Kidney (tissue), 14 donors: ENCODE data around the gene PALLD. TPM values are rescaled to one million over a fixed set of nuclear protein-coding genes. Genes with fewer than 3 reads are reported as not detected.

Experiments used
- DNase-seq, 5 donors: peaks; one replicate each; pipeline ENCODE4 v3.0.0-alpha.2; 2013 to 2020
- FAIRE-seq: peaks from 2 replicates; lab custom pipeline; 2012; peaks lifted over from hg19 to GRCh38; lab: Jason Lieb, UNC
- H3K27ac ChIP-seq, 2 donors: one replicate each; pipeline ENCODE4 v1.7.0; 2013; ENCODE audit warnings: low read depth in 2 of 2, low read length in 2 of 2, inconsistent platforms in 1 of 2
- H3K27me3 ChIP-seq: one replicate; pipeline ENCODE4 v1.7.1; 2013; ENCODE audit warnings: low read length, inconsistent platforms; ENCODE audit not compliant: control insufficient read depth, insufficient read depth
- H3K36me3 ChIP-seq, 3 donors: one replicate each; pipeline versions ENCODE4 v1.7.0 to v1.7.1; 2013; ENCODE audit warnings: low read length in 3 of 3, control low read depth in 1 of 3, inconsistent platforms in 1 of 3; ENCODE audit not compliant: insufficient read depth in 3 of 3, control insufficient read depth in 2 of 3
- H3K4me1 ChIP-seq, 3 donors: one replicate each; pipeline versions ENCODE4 v1.7.0 to v1.7.1; 2013; ENCODE audit warnings: low read length in 3 of 3, inconsistent platforms in 1 of 3, low read depth in 1 of 3; ENCODE audit not compliant: control insufficient read depth in 2 of 3, insufficient read depth in 2 of 3
- H3K4me3 ChIP-seq, 3 donors: one replicate each; pipeline versions ENCODE4 v1.7.0 to v1.8.1; 2013; ENCODE audit warnings: low read length in 3 of 3, control low read depth in 1 of 3, inconsistent platforms in 1 of 3
- H3K9ac ChIP-seq, 3 donors: one replicate each; pipeline versions ENCODE4 v1.7.0 to v1.7.1; 2013; ENCODE audit warnings: low read length in 3 of 3, control low read depth in 1 of 3, inconsistent platforms in 1 of 3
- H3K9me3 ChIP-seq, 3 donors: one replicate each; pipeline versions ENCODE4 v1.7.0 to v1.7.1; 2013; ENCODE audit warnings: low read length in 3 of 3, control low read depth in 1 of 3, inconsistent platforms in 1 of 3; ENCODE audit not compliant: control insufficient read depth in 2 of 3, insufficient read depth in 1 of 3
- intact Hi-C: fragments of 100-400 bp; cut with DNase I; formaldehyde crosslinking; loops from one replicate; pipeline ENCODE4 v1.11.1; 2022
- polyA plus RNA-seq: library from polyadenylated mRNA; stranded (reverse); fragments of 350-450 nt; fragmentation: Illumina TruSeq; extraction: RNeasy Lipid Tissue Mini Kit (QIAGEN cat#74804); gene quantifications from one replicate; pipeline ENCODE4 v1.2.3, GENCODE V29; 2014; ENCODE audit warnings: low read depth, low replicate concordance; ENCODE audit not compliant: insufficient read depth
- total RNA-seq: library from RNA; stranded (reverse); fragmentation: NEBNext Ultra II Directional; extraction: Animal tissue kit (Norgen Biotek cat#: 25700); gene quantifications from one replicate; pipeline ENCODE4 v1.2.1, GENCODE V29; 2021
- TF ChIP-seq, protein P1 (sequence below): IDR thresholded peaks from 3 replicates; pipeline ENCODE4 v1.5.1; 2012; ENCODE audit warnings: mild to moderate bottlenecking, moderate library complexity, borderline replicate concordance; ENCODE audit not compliant: insufficient read depth; ENCODE audit errors: extremely low read depth
- donor health status: control.
- donor health status: control.
- donor health status: control.
- donor health status: control.
- donor health status: control.
- donor health status: DM: yes; HTN: yes; CAD: no.
- donor health status: Normal renal cell carcinoma (clear cell type).

Gene PALLD
- total and polyA plus RNA-seq, 2 donors from 2014 or later = 43.4 to 120 TPM

GRCh38 chr4:168612450-168613135 is 115.7 kb downstream of the PALLD start:
- intact Hi-C loops = no loop called here
- TF ChIP-seq, protein P1, sequence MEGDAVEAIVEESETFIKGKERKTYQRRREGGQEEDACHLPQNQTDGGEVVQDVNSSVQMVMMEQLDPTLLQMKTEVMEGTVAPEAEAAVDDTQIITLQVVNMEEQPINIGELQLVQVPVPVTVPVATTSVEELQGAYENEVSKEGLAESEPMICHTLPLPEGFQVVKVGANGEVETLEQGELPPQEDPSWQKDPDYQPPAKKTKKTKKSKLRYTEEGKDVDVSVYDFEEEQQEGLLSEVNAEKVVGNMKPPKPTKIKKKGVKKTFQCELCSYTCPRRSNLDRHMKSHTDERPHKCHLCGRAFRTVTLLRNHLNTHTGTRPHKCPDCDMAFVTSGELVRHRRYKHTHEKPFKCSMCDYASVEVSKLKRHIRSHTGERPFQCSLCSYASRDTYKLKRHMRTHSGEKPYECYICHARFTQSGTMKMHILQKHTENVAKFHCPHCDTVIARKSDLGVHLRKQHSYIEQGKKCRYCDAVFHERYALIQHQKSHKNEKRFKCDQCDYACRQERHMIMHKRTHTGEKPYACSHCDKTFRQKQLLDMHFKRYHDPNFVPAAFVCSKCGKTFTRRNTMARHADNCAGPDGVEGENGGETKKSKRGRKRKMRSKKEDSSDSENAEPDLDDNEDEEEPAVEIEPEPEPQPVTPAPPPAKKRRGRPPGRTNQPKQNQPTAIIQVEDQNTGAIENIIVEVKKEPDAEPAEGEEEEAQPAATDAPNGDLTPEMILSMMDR = no peak
- FAIRE-seq (no peak), DNase-seq (no peak)
- Histone ChIP-seq H3K36me3 (no peaks in the 10 kb centered on the region), H3K4me1 (no peaks in the 10 kb centered on the region), H3K9me3 (no peaks in the 10 kb centered on the region), H3K27me3 (no peaks in the 10 kb centered on the region), H3K9ac (no peak overlapping the region), H3K27ac (no peak overlapping the region), H3K4me3 (no peak overlapping the region)

DNA sequence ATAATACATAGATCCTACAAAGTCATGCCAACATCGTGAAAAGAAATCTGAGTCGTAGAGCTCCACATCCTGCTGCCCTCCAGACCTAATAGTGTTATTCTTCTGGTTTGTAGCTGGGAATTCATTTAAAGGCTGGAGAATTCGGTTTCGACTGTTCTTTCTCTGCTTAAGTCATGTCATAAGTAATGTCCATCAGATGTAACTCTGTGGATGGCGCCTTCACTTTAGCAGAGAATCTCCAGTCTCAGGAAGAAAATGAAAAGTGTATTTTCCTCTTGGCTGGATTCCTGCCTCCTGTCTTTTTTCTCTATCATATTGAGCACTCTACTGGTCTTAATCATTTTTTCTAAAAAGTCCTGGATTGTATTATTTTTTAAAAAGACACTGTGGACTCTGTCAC is 117.0 kb downstream of the PALLD start:
- no peaks in the 10 kb centered on the region for H3K9me3 ChIP-seq
- no peak for DNase-seq
- FAIRE-seq = no peak
- H3K27ac ChIP-seq = no peak overlapping the region
- H3K4me3 ChIP-seq = no peak overlapping the region
- no peaks in the 10 kb centered on the region for H3K4me1 ChIP-seq
- TF ChIP-seq, protein P1 = no peak
- H3K36me3 ChIP-seq = no peaks in the 10 kb centered on the region
- no peak overlapping the region for H3K9ac ChIP-seq
- no peaks in the 10 kb centered on the region for H3K27me3 ChIP-seq
- intact Hi-C loops = no loop called here

GRCh38 chr4:168614281-168615057 is 117.6 kb downstream of the PALLD start:
- Histone ChIP-seq H3K36me3 (no peaks in the 10 kb centered on the region), H3K9me3 (no peaks in the 10 kb centered on the region), H3K27ac (no peak overlapping the region), H3K4me3 (no peak overlapping the region), H3K9ac (no peak overlapping the region), H3K4me1 (no peaks in the 10 kb centered on the region), H3K27me3 (no peaks in the 10 kb centered on the region)
- no peak for DNase-seq
- TF ChIP-seq, protein P1 = no peak
- no peak for FAIRE-seq
- intact Hi-C loops = no loop called here
